CD4-positive, alpha-beta T cell treated with Interleukin-10 for 1 hour (primary cell): ENCODE data around the gene SORCS1.

Experiments used
- DNase-seq: peaks from one replicate; pipeline ENCODE4 v3.0.0-alpha.2; 2020

SORCS1 gene

DNA sequence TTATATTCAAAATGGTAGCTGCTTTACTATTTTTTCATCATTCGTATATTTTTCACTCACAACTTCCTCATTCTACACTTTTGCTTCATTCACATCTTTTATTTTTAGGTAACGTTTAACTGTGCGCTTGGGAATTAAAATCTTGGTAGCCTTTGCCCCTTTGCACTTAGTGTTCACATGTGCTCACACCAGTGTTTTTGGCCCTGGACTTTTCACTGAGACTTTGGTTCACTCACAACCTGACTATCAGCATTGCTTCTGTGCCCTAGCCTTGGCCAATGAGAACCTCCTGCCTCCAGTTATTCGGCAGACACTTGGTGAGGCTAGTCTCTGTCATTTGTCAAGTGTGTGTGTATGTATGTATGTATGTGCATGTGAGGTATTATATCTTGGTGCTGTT lies 596.9 kb downstream of the SORCS1 start:
- no peak for DNase-seq

DNA sequence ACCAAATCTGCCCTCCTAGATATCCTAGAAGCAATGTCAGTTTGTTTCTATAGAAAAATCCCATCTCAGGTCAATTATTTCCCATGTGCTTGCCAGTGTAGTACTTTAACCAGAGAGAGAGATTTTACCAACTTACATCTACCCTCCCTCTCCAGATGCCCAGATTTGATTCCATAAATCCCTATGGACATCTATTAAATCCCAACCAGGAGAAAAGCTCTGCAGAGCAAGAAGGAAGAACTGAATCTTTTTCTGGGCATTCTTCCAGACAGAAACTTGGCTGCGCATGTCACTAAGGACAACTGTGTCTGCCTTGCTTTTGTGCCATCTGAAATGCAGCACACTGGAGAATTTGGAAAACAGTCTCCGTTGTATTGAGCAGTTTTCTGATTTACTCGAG lies 597.6 kb downstream of the SORCS1 start:
- DNase-seq: no peak

DNA sequence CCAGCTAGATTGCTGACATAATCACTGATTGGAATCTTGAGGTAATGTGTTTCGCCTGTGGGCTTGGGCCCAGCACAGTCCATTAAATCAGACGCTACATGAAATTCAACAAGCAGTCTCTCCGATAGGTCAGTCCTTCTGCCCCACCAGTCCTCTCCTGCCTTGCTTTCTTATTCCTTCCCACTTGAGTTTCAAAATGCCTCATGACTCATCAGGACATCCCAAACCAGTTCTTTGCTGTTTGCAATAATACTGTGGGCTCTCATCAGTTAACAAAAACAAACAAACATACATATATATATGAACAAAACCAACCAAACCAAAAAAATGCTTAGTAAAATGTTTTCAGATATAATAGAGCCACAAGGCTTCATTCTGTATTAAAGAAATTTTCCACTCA lies 599.0 kb downstream of the SORCS1 start:
- DNase-seq: no peak

DNA sequence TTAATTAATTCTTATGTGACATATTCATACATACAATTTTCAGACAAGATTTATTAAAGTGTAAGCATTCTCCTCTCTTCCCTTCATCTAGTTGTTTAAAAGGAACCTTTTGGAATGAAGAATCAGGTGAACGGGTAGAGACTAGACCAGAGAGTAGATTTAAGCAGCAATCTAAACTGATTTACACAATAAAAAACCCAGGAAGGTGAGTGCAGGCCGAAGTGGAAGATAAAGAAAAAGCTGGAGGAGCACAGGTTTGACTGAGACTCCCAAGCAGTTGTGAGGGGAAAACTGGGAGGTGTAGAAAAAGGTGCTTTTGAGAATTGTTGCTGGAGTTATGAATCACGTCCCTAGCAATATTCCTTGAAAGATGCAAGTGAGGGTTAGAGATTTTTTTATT lies 601.1 kb downstream of the SORCS1 start:
- no peak for DNase-seq

DNA sequence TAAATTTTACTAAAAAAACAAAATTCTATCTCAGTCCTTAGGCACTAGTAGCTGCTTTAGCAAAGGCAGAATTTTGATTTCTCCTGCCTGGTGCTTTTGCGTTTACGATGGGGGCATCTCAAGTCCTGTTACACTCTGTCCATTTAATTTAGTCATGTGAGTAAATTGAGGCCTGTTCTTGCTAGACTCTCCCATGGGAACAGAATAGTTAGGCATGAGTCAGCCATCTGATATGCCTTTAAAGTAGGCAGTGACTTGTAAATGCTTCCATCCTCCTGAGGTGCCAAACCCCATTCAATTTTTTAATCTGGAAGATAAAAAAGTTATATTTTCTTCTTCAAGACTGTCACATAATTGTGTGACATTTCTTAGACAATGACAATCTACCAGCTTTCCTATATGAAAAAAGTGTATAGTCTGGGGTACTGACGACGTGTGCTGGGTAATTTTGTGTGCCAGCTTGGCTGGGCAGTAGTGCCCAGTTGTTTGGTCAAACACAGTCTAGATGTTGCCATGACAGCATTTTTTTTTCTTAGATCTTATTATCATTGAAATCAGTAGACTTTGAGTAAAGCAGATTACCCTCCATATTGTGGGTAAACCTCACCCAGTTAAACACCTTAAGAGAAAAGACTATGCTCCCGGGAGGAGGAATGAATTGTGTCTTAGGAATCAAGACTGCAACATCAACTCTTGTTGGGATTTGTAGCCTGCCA lies 603.4 kb downstream of the SORCS1 start:
- DNase-seq: no peak

DNA sequence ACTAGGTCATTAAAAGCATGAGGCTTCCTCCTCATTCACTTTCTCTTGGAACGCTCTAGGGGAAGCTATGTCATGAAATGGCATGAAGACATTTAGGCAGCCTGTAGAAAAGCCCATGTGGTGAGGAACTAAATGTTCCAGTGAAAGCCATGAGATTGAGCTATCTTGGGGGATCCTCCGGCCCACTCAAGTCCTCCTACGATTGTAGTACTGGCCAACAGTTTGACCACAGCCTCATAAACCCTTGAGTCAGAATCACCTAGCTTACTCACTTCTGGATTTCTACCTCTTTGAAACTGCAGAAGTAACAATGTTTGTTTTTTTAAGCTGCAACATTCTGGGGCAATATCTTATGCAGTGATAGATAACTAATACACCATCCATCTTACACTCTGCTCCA lies 605.1 kb downstream of the SORCS1 start:
- no peak for DNase-seq

DNA sequence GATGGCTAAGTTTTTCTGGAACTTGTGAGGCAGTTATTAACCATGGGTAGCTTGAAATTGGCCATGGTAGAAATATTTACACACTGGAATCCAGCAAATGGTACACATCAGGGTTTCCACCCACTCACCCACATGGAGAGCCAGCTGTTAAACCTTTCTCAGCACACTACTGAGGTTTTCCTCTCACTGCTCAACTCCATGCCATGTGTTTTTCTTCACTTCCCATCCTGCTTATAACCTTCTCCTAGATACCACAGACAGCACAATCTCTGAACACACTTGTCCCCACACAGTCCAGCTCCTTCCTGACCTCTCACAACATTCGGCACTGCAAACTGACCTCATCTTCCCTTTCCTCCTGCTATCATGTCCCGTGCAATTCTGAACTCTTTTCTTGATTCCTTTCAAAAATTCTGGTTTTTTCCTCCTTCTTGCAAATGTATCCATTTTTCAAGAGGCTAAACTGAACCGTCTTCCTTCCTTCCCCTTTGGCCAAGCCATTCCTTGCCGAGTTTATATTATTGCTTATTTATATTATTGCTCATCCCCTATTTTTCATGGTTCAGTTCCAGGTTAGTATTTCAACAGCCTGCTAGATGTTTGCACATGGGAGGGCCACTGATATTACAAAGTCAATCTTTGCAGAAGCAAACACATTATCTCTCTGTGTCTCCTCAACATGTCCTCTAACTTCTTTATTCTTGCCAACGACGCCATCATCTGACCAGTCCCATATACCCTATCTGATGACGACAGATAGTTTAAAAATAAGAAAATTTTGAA lies 606.4 kb downstream of the SORCS1 start:
- DNase-seq: no peak

DNA sequence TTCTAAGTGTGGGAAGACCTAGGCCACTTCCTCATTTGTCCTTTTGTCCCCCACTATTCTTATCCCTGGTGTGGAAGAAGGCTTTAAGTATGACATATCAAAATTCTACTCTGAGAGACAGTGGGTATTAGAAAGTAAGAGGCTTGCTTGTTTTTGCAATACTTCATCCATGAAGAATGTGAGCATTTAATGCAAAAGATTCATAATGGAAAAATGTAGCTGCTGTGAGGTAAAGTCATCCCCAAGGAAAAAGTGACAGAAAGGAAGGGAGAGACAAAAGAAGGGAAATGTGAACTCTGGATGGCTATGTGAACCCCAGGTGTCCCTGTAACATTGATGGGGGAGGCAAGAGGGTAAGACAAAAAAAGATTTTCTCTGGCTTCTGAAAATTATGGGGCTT lies 607.5 kb downstream of the SORCS1 start:
- no peak for DNase-seq

DNA sequence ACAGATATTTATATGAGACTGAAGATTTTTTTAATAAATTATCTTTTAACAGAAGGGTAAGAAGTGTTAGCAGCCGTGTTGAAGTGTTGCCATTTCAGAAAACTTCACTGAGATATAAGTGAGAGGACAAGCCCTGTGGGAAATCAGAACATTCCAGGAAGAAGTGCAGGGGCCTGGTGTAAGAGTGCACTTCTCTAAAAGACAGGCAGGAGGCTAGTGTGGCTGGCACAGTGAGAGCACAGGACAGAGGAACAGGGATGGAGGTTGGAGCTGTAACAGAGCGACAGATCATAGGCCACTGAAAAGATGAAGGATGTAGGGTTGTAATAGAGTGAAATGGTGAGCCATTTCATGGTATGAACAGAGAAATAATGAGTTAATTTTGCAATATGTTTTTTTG lies 608.9 kb downstream of the SORCS1 start:
- no peak for DNase-seq

DNA sequence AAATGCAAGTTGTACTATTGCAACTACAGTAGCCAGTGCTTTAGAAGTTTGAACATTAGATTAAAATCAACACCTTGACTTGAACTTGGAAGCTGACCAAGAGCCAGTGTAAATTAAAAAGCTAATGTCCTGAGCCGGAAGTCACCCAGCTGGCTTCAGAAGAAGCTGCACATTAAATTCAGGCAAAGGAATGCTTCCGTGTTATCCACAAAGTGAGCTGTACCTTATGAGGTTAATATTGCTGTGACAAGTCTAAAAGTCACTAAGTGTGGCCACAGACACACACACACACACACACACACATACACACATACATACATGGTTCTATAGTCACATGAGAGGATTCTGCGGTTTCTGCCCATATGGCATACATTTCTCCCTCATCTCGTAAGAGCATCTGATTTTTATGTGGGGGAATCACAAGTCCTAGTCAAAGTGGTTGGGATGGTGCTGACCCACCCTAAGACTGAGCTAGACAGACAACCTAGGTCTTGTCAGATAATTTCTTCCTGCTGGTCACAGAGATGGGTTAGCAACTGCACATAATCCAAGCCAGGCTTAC lies 612.9 kb downstream of the SORCS1 start:
- DNase-seq: no peak

DNA sequence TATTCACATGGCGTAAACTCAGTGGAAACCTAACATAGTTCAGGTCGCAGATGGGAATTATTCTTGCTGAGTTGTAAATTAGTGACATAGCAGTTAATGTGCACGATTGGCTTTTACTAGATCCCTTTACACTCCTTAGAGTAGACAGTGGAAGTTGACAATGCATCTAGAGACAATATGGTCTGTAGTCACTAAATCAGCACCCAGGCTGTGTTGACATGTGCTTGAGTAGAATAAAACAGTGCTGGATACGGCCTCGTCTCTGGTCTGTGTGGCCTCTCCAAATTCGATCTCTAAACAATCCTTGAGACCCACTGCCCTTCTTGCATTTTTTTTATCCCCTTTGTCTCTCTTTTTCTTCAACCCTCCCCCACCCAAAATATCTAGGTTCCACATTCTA lies 615.7 kb downstream of the SORCS1 start:
- no peak for DNase-seq

DNA sequence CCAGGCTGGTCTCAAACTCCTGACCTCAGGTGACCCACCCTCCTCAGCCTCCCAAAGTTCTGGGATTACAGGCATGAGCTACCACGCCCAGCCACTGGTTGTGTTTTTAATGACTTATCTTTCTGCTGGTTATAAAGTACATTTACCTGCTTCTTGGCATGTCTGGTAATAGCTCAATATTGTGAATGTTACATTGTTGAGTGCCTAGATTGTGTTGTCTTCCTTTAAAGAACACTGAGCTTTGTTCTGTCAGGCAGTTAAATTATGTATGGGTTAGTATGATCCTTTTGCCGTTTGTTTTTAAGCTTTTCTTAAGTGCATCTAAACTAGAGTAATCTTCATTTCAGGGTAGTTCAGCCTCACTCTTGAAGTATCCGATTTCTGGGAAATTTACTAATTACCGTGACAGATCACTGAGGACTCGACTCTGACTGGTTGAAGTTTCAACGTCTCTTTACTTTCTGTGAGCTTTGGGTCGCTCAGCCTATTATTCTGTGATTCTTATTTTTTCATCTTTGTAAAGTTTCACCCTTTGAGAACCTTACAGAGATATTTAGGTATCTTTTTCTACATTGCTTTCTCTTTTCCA lies 617.4 kb downstream of the SORCS1 start:
- no peak for DNase-seq

DNA sequence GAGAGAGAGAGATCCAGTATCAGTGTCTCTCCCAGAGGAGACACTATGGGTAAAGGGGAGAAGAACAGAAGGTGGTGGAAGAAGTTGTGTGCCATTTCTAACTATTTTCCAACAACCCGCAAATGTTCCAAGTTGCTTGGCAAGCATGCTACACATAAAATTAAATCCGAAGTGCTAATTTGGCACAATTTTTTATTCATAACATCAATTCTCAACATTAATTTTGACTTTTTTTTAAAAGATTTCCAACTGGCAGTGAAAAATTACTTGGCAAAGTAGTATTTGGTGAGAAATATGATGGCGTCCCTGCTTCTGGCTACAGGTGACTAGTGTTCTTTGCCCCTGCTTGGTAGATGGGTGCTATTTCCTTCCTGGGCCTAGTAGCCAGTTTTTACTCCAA lies 622.0 kb downstream of the SORCS1 start:
- DNase-seq: no peak

DNA sequence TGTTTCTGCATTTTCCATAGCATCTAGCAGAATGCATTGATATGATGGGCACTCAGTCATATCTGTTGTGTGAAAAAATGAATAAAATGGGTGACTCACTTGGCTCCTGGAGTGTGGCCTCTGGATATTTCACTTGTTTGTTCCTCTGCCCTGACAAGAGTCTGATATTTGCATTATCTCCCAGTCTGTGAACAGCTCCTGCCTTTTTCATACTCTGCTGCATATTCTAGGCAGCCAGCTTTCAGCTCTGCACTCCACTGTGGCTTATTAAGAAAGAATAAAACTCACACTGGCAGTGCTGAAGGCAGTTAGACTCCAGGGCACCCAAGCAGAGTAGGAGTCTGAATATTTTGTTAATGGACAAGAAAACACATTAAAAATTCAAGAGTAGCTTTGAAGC lies 623.9 kb downstream of the SORCS1 start:
- DNase-seq: no peak

DNA sequence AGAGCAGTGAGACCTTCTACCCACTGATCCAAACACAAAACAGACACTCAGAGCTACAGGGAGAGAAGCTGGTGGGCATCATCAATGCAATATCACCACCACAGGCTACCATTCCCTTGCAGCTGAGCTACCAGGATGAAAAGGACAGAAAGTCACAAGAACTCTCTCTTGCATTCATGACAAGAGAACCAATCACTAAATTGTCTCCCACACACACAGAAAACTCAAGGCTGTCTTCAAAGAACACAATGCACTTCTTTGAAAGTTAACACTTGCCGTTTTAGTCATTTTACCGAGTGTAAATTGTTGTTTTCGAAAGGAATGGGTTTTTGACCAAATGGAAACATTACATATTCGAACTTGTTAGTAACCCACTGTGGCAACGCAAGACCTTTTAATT lies 626.6 kb downstream of the SORCS1 start:
- DNase-seq: no peak

DNA sequence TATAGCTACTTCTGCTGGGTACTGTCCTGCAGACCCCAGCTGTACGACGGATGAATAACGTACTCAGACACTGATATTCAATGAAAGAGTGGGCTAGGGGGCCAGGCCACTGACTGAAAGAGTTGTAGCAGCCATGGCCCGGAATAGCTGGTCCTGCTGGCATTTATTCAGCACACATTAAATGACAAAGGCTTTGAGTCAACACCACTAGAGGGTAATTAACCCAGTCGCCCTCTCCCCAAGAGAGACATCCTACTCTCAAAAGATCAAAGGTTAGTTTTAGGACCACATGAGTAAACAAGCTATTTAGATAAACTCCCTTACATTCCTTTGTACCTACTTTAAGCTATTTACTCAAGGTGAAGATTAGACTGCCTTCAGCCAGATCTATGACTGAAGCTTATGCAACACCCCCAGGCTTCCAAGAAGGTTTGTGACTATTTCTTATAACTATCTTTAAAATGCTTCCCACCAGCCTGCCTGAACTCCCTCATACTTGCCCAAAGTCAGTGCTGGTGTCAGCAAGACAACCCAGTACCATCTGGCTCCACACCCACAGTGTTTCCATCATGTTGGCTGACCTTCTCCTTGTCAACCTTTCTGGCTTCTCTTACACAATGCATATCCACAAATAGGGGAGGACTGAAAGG lies 629.1 kb downstream of the SORCS1 start:
- DNase-seq: no peak

DNA sequence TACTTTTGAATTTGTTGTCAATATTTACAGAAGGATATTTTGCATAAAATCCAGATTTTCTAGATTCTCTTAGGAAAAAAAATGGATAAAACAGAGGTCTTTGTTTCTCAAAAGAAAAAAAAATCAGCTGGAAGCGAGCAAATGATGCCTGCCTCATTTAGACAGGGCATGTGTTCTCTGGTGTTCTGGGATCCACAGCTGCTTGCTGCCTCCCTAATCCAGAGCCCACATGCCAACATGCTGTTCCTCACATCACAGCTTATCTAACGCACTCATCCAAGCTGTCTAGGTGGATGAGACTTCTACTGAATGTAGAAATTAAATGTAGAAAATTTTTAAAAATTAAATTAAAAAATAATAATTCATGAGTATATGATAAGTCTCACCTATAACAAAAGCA lies 630.1 kb downstream of the SORCS1 start:
- no peak for DNase-seq

DNA sequence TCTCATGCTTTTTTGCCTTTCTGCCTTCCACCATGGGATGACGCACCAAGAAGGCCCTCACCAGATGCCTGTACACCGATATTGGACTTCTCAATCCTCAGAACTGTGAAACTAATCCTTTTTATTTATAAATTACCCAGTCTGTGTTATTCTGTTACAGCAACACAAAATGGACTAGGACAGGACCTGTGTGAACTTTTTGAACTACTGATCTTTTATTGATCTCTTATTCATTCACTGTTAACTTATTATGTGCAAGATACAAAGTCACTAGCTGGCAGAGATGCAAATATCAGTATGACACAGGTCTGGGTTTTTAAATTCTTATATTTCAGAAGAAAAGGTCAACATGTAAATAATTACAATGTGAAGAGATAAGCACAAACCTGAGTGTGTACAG lies 635.8 kb downstream of the SORCS1 start:
- DNase-seq: no peak

DNA sequence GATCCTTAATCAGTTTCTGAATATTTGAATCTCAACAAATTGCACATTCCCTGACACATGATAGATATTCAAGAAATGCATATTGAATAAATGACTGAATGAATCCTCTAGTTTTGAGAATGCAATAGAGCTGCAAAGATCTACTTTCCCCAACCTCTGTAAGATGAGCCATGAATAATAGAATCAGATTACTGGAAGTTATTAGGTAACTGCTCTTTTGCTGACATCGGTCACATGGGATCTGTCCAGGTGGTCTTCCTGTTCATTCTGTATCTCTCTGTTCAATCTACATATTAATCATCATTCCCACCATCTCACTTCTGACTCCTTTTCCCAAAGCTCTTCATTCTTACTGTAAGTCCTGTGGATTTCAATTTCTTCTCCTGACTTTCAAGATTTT lies 638.7 kb downstream of the SORCS1 start:
- no peak for DNase-seq
